Measurements from ENCODE around the gene ENGASE. TPM values are rescaled to one million over a fixed set of nuclear protein-coding genes. Genes with fewer than 3 reads are reported as not detected.

Gene ENGASE
- total RNA-seq, 1 donor from 2014 or later, result 10.5 TPM

DNA sequence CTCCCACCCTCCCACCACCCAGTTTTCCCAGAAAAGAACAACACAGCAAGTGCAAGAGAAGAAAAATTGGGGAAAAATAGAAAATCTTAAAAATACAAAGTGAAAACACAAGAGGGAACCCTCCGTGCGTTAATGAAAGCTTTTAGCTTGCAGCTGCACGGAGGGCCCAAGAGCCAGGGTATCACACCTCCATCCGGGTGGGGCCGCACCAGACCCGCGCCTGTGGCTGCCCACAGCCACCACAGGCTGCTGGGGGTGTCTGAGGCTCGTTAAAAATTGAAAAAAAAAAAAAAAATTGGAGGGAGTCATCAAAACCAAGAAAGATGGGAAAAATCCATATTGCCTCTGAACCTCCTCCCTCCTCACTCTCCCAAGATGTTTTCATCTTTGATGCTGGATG, 18.6 kb downstream of the ENGASE start:
- Histone ChIP-seq H3K36me3 (ENCODE audit: control insufficient read depth, insufficient read depth, low read length) (no peaks in the 10 kb centered on the region), H3K4me3 (ENCODE audit: low read depth, low read length) (no peak overlapping the region), H3K27me3 (ENCODE audit: control insufficient read depth, insufficient read depth, low read length) (peaks cover 9% of the 10 kb centered on the region)
- DNase-seq (ENCODE audit: low read depth), result no peak
- no peak for FAIRE-seq
- TF ChIP-seq, protein P1, sequence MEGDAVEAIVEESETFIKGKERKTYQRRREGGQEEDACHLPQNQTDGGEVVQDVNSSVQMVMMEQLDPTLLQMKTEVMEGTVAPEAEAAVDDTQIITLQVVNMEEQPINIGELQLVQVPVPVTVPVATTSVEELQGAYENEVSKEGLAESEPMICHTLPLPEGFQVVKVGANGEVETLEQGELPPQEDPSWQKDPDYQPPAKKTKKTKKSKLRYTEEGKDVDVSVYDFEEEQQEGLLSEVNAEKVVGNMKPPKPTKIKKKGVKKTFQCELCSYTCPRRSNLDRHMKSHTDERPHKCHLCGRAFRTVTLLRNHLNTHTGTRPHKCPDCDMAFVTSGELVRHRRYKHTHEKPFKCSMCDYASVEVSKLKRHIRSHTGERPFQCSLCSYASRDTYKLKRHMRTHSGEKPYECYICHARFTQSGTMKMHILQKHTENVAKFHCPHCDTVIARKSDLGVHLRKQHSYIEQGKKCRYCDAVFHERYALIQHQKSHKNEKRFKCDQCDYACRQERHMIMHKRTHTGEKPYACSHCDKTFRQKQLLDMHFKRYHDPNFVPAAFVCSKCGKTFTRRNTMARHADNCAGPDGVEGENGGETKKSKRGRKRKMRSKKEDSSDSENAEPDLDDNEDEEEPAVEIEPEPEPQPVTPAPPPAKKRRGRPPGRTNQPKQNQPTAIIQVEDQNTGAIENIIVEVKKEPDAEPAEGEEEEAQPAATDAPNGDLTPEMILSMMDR (IDR thresholded peaks at IDR 0.05; ENCODE audit: insufficient read depth, low read length, severe bottlenecking), result no peak

DNA sequence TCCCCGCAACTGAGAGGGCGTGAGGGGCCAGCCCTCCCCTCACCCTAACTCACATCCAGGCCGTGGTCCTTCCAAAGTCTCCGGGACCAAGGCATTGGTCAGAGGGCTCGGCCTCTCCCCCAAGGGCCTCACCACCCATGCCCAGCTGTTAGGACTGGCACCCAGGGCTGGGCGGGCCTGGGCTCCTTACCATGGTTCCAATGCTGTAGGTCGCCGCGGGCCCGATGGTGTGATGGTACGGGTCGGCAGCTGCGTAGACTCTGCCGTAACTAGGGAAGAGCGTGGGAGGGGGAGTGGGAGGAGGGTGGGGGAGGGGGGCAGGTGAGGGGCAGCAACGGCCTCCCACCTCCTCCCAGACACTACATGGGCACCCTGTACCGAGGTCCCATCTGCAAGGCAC, 19.6 kb downstream of the ENGASE start:
- Histone ChIP-seq H3K4me3 (ENCODE audit: low read depth, low read length) (no peak overlapping the region), H3K36me3 (ENCODE audit: control insufficient read depth, insufficient read depth, low read length) (no peaks in the 10 kb centered on the region), H3K27me3 (ENCODE audit: control insufficient read depth, insufficient read depth, low read length) (peaks cover 12% of the 10 kb centered on the region)
- DNase-seq (ENCODE audit: low read depth) (no peak), FAIRE-seq (no peak)
- TF ChIP-seq, protein P1 (IDR thresholded peaks at IDR 0.05; ENCODE audit: insufficient read depth, low read length, severe bottlenecking), result no peak

DNA sequence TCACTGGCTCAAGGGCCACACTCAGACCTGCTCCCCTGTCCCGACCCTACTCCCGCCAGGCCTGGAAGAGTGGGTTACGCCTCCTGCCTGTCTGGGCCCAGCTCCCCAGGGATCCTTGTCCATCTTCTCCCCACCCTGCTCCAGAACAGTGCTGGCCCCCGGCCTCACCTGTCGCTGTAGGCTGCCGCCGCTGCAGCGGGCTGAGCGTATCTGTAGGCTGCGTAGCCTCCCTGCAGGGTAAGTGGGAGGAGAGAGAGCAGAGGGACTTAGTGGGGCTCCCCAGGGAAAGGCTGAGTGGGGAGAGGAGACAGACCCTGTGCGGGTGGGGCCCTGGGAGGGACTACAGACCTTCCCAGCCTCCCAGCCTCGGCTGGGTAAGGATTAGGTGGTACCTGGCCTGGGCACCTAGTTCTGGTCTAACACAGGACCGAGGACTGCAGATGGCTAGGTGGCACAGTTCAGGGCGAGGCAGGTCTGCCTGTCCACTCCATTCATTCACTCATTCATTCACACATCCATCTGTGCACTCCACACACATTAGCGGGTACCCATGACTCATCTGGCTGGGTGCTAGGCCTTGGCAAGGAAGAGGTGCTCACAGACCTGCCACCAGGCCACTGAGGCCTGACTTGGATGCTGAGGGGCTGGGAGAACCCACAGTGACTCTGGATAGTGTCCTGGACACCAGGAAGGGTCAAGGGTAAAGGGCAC, 20.9 kb downstream of the ENGASE start:
- TF ChIP-seq, protein P1 (IDR thresholded peaks at IDR 0.05; ENCODE audit: insufficient read depth, low read length, severe bottlenecking), result no peak
- no peaks in the 10 kb centered on the region for H3K36me3 ChIP-seq (ENCODE audit: control insufficient read depth, insufficient read depth, low read length)
- H3K27me3 ChIP-seq (ENCODE audit: control insufficient read depth, insufficient read depth, low read length), result peaks cover 17% of the 10 kb centered on the region
- H3K4me3 ChIP-seq (ENCODE audit: low read depth, low read length), result no peak overlapping the region
- FAIRE-seq (no peak), DNase-seq (ENCODE audit: low read depth) (peak; percentile 6)

DNA sequence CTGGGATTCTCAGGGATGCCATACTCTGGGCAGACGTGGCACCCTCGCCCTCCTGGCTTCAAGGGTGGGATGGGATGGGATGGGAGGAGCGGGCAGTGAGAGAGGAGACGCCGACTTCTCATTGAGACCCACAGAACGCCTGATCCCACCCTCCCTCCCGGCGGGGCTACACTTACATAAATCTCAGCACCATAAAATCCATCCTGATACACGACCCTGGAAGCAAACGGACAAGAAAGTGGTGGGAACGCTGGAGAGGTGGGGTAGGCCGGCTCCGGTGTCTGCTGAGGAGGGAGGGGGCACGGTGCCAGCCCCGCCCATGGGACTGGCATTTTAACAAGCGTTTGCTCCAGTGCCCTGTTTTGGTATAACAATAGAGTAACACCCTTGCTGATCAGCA, 21.9 kb downstream of the ENGASE start:
- H3K4me3 ChIP-seq (ENCODE audit: low read depth, low read length), result no peak overlapping the region
- H3K27me3 ChIP-seq (ENCODE audit: control insufficient read depth, insufficient read depth, low read length), result peaks cover 18% of the 10 kb centered on the region
- H3K36me3 ChIP-seq (ENCODE audit: control insufficient read depth, insufficient read depth, low read length), result no peaks in the 10 kb centered on the region
- FAIRE-seq (no peak), DNase-seq (ENCODE audit: low read depth) (no peak)
- TF ChIP-seq, protein P1 (IDR thresholded peaks at IDR 0.05; ENCODE audit: insufficient read depth, low read length, severe bottlenecking), result no peak

DNA sequence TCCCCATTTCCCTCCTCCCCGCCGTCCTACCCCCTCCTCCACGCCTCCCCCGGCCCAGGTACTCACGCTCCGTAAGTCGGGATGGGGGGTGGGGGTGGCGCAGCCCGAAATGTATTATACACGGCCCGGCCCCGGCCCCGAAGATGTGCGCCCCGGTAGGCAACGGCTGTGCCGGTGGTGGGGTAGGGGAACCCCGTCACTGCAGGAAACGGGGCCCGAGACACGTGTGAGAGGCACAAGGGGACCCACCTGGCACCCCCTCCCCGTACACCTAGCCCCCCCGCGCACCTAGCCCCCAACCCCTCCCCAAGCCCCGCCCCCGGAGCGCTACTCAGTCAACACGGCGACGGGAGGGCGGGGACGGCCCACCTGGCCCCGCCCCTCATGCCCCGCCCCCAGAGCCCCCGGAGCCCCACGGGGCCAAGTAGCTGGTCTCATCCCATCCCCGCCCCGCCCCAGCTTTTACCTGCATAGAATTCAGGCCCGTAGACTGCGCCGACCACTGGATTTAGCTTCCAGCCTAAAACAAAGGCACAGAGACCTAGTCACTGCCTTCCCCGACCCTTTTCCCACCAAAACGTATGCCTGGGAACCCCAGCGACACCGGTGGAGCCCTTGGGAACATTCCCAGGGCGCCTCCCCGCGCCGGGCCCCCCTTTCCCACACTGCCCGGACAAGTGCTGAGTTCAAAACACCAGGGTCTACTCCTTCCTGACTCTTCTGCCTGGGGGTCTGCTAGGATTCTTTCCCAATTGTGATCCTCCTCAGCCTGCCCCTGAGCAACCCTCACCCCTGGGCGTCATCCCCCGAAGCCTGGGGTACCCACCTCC, 22.8 kb downstream of the ENGASE start:
- H3K27me3 ChIP-seq (ENCODE audit: control insufficient read depth, insufficient read depth, low read length), result peaks cover 18% of the 10 kb centered on the region
- TF ChIP-seq, protein P1 (IDR thresholded peaks at IDR 0.05; ENCODE audit: insufficient read depth, low read length, severe bottlenecking), result no peak
- no peak overlapping the region for H3K4me3 ChIP-seq (ENCODE audit: low read depth, low read length)
- H3K36me3 ChIP-seq (ENCODE audit: control insufficient read depth, insufficient read depth, low read length), result no peaks in the 10 kb centered on the region
- no peak for DNase-seq (ENCODE audit: low read depth)
- FAIRE-seq, result no peak

Measured in bronchial epithelial cell (primary cell).